GM12878 (cell line): ENCODE results near the gene SMAD1. TPM values are rescaled to one million over a fixed set of nuclear protein-coding genes. Genes with fewer than 3 reads are reported as not detected.

Source experiments
- ATAC-seq: fragments of 200-7000 bp; cut with Tn5 transposase; 3 replicates; pipeline ENCODE4 v1.9.1; 2020; ENCODE audit warnings: mild to moderate bottlenecking, moderate library complexity
- BruUV-seq: library from RNA; stranded (reverse); fragments of 400-500 nt; replicated peaks from 2 replicates; lab custom pipeline; 2021; lab: Mats Ljungman, UMichigan
- CTCF ChIA-PET: fragments of 300-600 bp; sonication (Branson Sonifier 250); formaldehyde crosslinking; extraction: SDS; loops from one replicate; lab custom pipeline; 2021; ENCODE audit warnings: inconsistent platforms; lab: Yijun Ruan, JAX
- POLR2A ChIA-PET: fragments of 350-600 bp; formaldehyde crosslinking; extraction: SDS; loops from one replicate; lab custom pipeline; 2021; ENCODE audit warnings: inconsistent platforms; lab: Charles Lee
- RAD21 ChIA-PET: fragments of 300-600 bp; sonication (Branson Sonifier 250); formaldehyde crosslinking; loops from one replicate; lab custom pipeline; 2023; ENCODE audit warnings: antibody characterized with exemption; ENCODE audit not compliant: unreplicated experiment; lab: Charles Lee
- SMC1A ChIA-PET: fragments of 300-600 bp; sonication (Branson Sonifier 250); formaldehyde crosslinking; loops from one replicate; lab custom pipeline; 2023; ENCODE audit not compliant: unreplicated experiment, uncharacterized antibody; lab: Charles Lee
- DNase-seq: peaks from one replicate; pipeline ENCODE4 v3.0.0-alpha.2; 2011; ENCODE audit warnings: low read depth, low spot score
- FAIRE-seq: peaks from 3 replicates; lab custom pipeline; 2011; peaks lifted over from hg19 to GRCh38; lab: Jason Lieb, UNC
- H2AFZ ChIP-seq: 2 replicates; pipeline ENCODE4 v1.6.0; 2011; ENCODE audit warnings: low read depth, low read length, control low read depth; ENCODE audit not compliant: control insufficient read depth
- H3K27ac ChIP-seq: 2 replicates; pipeline ENCODE4 v1.5.1; 2011; ENCODE audit warnings: control low read depth; ENCODE audit not compliant: control insufficient read depth, insufficient read depth
- H3K27me3 ChIP-seq, 2 experiments: replicated peaks in 1 of 2; 2 replicates each; pipeline versions ENCODE4 v1.6.0 to v1.6.1; 2011; ENCODE audit warnings: low read length in 1 of 2; ENCODE audit not compliant: control insufficient read depth in 2 of 2, insufficient read depth in 2 of 2
- H3K36me3 ChIP-seq, 2 experiments: 2 replicates each; pipeline ENCODE4 v1.5.1; 2011; ENCODE audit warnings: low read length in 1 of 2; ENCODE audit not compliant: control insufficient read depth in 2 of 2, insufficient read depth in 2 of 2
- H3K4me1 ChIP-seq: 2 replicates; pipeline ENCODE4 v1.6.1; 2011; ENCODE audit warnings: mild to moderate bottlenecking, low read length, moderate library complexity, mixed read lengths; ENCODE audit not compliant: control insufficient read depth, insufficient read depth
- H3K4me2 ChIP-seq: 2 replicates; pipeline ENCODE4 v1.6.0; 2011; ENCODE audit warnings: control low read depth; ENCODE audit not compliant: control insufficient read depth, insufficient read depth
- H3K4me3 ChIP-seq: fragments of 200-600 bp; sonication (generic); 2 replicates; pipeline ENCODE4 v1.5.1; 2016
- H3K79me2 ChIP-seq: 2 replicates; pipeline ENCODE4 v1.6.0; 2011; ENCODE audit warnings: low read length; ENCODE audit not compliant: control insufficient read depth, insufficient read depth
- H3K9ac ChIP-seq: 2 replicates; pipeline ENCODE4 v1.8.0; 2011; ENCODE audit warnings: low read length, control low read depth, mixed read lengths; ENCODE audit not compliant: control insufficient read depth, insufficient read depth
- H3K9me3 ChIP-seq: replicated peaks from 3 replicates; pipeline ENCODE4 v1.5.1; 2011; ENCODE audit warnings: mild to moderate bottlenecking, low read length; ENCODE audit not compliant: control insufficient read depth, insufficient read depth
- H4K20me1 ChIP-seq: 2 replicates; pipeline ENCODE4 v1.6.0; 2011; ENCODE audit not compliant: control insufficient read depth, insufficient read depth
- CHD1 ChIP-seq: IDR thresholded peaks from 2 replicates; pipeline ENCODE4 v1.6.1; 2012; ENCODE audit warnings: low read depth, low read length, improper control_type of control experiment
- CREB1 ChIP-seq: IDR thresholded peaks from 2 replicates; pipeline ENCODE4 v1.6.1; 2012; ENCODE audit warnings: low read depth, mild to moderate bottlenecking, inconsistent platforms
- CREM ChIP-seq: IDR thresholded peaks from 2 replicates; pipeline ENCODE4 v1.6.1; 2014; ENCODE audit warnings: antibody characterized with exemption, low read depth
- KDM1A ChIP-seq: fragments of 200-600 bp; sonication (generic); IDR thresholded peaks from 2 replicates; pipeline ENCODE4 v1.6.1; 2016; ENCODE audit warnings: borderline replicate concordance
- MTA2 ChIP-seq: fragments of 450-650 bp; IDR thresholded peaks from 2 replicates; pipeline ENCODE4 v1.6.1; 2016; ENCODE audit warnings: low read depth, mild to moderate bottlenecking, moderate library complexity
- MXI1 ChIP-seq: fragments of 150-350 bp; IDR thresholded peaks from 2 replicates; pipeline ENCODE4 v1.6.1; 2011; ENCODE audit warnings: low read depth, mild to moderate bottlenecking, inconsistent platforms, low read length, improper control_type of control experiment
- PAX8 ChIP-seq: fragments of 450-650 bp; IDR thresholded peaks from 2 replicates; pipeline ENCODE4 v1.6.1; 2017; ENCODE audit warnings: mild to moderate bottlenecking, moderate library complexity
- PML ChIP-seq: IDR thresholded peaks from 2 replicates; pipeline ENCODE4 v1.6.1; 2012; ENCODE audit warnings: low read length, inconsistent platforms
- POU2F2 ChIP-seq: IDR thresholded peaks from 3 replicates; pipeline ENCODE4 v1.6.1; 2011; ENCODE audit warnings: low read depth, mild to moderate bottlenecking, low read length, borderline replicate concordance
- RAD21 ChIP-seq: IDR thresholded peaks from 2 replicates; pipeline ENCODE4 v1.6.1; 2011; ENCODE audit warnings: mild to moderate bottlenecking, low read depth, low read length, moderate library complexity; ENCODE audit not compliant: insufficient read depth
- SMC3 ChIP-seq: IDR thresholded peaks from 2 replicates; pipeline ENCODE4 v1.6.1; 2011; ENCODE audit warnings: low read length, improper control_type of control experiment, borderline replicate concordance
- SUZ12 ChIP-seq: fragments of 200-600 bp; sonication (generic); IDR thresholded peaks from one replicate; pipeline ENCODE4 v1.6.1; 2018; ENCODE audit warnings: antibody characterized with exemption, mild to moderate bottlenecking; ENCODE audit not compliant: unreplicated experiment
- TCF12 ChIP-seq: IDR thresholded peaks from 2 replicates; pipeline ENCODE4 v1.6.1; 2011; ENCODE audit warnings: low read depth, mild to moderate bottlenecking, low read length
- YY1 ChIP-seq: IDR thresholded peaks from 2 replicates; pipeline ENCODE4 v1.6.1; 2011; ENCODE audit warnings: low read depth, mild to moderate bottlenecking, low read length
- ZNF207 ChIP-seq: fragments of 450-650 bp; IDR thresholded peaks from 2 replicates; pipeline ENCODE4 v1.6.1; 2014; ENCODE audit warnings: antibody characterized with exemption, mild to moderate bottlenecking, borderline replicate concordance
- ZNF384 ChIP-seq: IDR thresholded peaks from 2 replicates; pipeline ENCODE4 v1.6.1; 2012; ENCODE audit warnings: low read depth, mild to moderate bottlenecking, low read length, improper control_type of control experiment, borderline replicate concordance
- WGBS: methylation state at CpG from one replicate; pipeline ENCODE4 v1.1.6; 2016; ENCODE audit warnings: low lambda C conversion rate; ENCODE audit not compliant: insufficient replicate concordance, insufficient coverage; ENCODE audit errors: missing lambda C conversion rate; 5-methylcytosine and 5-hydroxymethylcytosine counted together
- in situ Hi-C: fragments of 300-500 bp; cut with MboI; formaldehyde crosslinking; loops from 9 replicates; pipeline ENCODE4 v1.14.3; 2018; ENCODE audit warnings: mixed read lengths
- intact Hi-C: fragments of 100-400 bp; cut with micrococcal nuclease; formaldehyde crosslinking; loops from one replicate; pipeline ENCODE4 v1.14.2; 2022; ENCODE audit not compliant: unreplicated experiment
- polyA plus RNA-seq, 11 experiments: library from polyadenylated mRNA; depleted of rRNA in 4 of 11; unstranded in 6 of 11; stranded (reverse) in 5 of 11; fragments of >200 nt; fragmentation: Nextera tagmentation in 4 of 11; fragmentation: Illumina TruSeq in 1 of 11; extraction: Ambion mirVana in 4 of 11; extraction: Trizol in 1 of 11; gene quantifications; 1 replicate in 1 of 11; 2 replicates in 10 of 11; pipeline versions ENCODE4 v1.2.1 to v1.2.3, GENCODE V29; 2011 to 2016; ENCODE audit warnings: inconsistent platforms in 2 of 11, missing spikeins in 2 of 11, low read depth in 1 of 11
- total RNA-seq, 4 experiments: library from RNA; depleted of rRNA in 3 of 4; stranded (reverse); fragments of >200 nt in 3 of 4; fragmentation: Illumina TruSeq in 1 of 4; extraction: Trizol in 1 of 4; gene quantifications; 2 replicates each; pipeline versions ENCODE4 v1.2.1 to v1.2.3, GENCODE V29; 2013 to 2021
- TF ChIP-seq, protein P1 (sequence below): fragments of 450-650 bp; IDR thresholded peaks from 2 replicates; pipeline ENCODE4 v1.6.1; 2014; ENCODE audit warnings: mild to moderate bottlenecking
- TF ChIP-seq, protein P2 (sequence below): fragments of 450-650 bp; formaldehyde crosslinking; IDR thresholded peaks from 2 replicates; pipeline ENCODE4 v1.4.0; 2022; ENCODE audit warnings: mild to moderate bottlenecking, moderate library complexity

SMAD1 gene
- total and polyA plus RNA-seq, 10 of the 15 experiments (the other 5 are each of a cell fraction or from before 2014, with no cell fraction given): 0.29 to 17.5 (median 13.6) TPM

DNA sequence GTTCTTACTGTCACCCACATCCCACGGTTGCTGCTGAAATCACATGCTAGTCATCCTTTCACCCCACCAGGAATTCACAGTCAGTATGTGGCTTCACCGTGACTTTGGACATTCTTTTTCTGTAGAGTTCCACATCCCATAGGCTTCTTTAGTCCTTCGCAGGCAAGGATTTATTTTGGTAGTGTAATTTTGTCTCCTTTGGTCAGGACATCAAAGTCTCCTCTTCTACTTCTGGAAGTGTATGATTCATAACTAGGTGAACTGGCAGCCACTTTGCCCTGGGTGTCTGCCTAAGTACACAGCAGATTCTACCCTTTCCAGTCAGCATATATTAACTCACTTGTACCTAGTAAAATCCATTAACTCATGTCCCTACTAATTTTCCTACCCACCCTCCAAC, 99.3 kb downstream of the SMAD1 start:
- Histone ChIP-seq H3K36me3 (no peaks in the 10 kb centered on the region), H2AFZ (no peak overlapping the region), H3K79me2 (no peaks in the 10 kb centered on the region), H3K4me1 (no peaks in the 10 kb centered on the region), H3K4me3 (no peak overlapping the region), H3K27me3 (no peaks in the 10 kb centered on the region), H4K20me1 (no peaks in the 10 kb centered on the region), H3K9ac (no peak overlapping the region), H3K9me3 (no peaks in the 10 kb centered on the region), H3K27ac (no peak overlapping the region), H3K4me2 (no peak overlapping the region)
- in situ Hi-C loops: no loop called here
- DNase-seq (no peak), FAIRE-seq (no peak), ATAC-seq (no peak)
- CTCF ChIA-PET: interaction anchor here (0.6 kb wide), 1 partner anchor 446 kb away, joined by 3 read pairs; no protein-coding TSS in a partner anchor
- BruUV-seq: no TSS peak
- POLR2A ChIA-PET: no interaction called here
- RAD21 ChIA-PET: no interaction called here
- SMC1A ChIA-PET: no interaction called here
- 44% methylated on average over 3 of the region's 3 CpGs for WGBS
- TF ChIP-seq PAX8 (no peak), CHD1 (no peak), KDM1A (no peak), SUZ12 (no peak), RAD21 (no peak), CREM (no peak), MTA2 (no peak), PML (no peak), POU2F2 (no peak), ZNF384 (no peak), YY1 (no peak), ZNF207 (no peak), TCF12 (no peak), SMC3 (no peak), MXI1 (no peak), CREB1 (no peak)
- TF ChIP-seq, protein P1, sequence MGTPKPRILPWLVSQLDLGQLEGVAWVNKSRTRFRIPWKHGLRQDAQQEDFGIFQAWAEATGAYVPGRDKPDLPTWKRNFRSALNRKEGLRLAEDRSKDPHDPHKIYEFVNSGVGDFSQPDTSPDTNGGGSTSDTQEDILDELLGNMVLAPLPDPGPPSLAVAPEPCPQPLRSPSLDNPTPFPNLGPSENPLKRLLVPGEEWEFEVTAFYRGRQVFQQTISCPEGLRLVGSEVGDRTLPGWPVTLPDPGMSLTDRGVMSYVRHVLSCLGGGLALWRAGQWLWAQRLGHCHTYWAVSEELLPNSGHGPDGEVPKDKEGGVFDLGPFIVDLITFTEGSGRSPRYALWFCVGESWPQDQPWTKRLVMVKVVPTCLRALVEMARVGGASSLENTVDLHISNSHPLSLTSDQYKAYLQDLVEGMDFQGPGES: no peak
- TF ChIP-seq, protein P2, sequence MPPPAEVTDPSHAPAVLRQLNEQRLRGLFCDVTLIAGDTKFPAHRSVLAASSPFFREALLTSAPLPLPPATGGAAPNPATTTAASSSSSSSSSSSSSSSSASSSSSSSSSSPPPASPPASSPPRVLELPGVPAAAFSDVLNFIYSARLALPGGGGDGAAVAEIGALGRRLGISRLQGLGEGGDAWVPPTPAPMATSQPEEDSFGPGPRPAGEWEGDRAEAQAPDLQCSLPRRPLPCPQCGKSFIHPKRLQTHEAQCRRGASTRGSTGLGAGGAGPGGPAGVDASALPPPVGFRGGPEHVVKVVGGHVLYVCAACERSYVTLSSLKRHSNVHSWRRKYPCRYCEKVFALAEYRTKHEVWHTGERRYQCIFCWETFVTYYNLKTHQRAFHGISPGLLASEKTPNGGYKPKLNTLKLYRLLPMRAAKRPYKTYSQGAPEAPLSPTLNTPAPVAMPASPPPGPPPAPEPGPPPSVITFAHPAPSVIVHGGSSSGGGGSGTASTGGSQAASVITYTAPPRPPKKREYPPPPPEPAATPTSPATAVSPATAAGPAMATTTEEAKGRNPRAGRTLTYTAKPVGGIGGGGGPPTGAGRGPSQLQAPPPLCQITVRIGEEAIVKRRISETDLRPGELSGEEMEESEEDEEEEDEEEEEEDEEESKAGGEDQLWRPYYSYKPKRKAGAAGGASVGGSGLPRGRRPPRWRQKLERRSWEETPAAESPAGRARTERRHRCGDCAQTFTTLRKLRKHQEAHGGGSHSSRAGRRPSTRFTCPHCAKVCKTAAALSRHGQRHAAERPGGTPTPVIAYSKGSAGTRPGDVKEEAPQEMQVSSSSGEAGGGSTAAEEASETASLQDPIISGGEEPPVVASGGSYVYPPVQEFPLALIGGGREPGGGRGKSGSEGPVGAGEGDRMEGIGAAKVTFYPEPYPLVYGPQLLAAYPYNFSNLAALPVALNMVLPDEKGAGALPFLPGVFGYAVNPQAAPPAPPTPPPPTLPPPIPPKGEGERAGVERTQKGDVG (CRISPR knock-in tag): no peak
- intact Hi-C loops: no loop called here
